Left colon (tissue), 2 donors: Measurements from ENCODE around the gene ZNF160. TPM values are rescaled to one million over a fixed set of nuclear protein-coding genes. Genes with fewer than 3 reads are reported as not detected.
"Not testable (repeated sequence)": the region's sequence is repeated elsewhere in the genome, so short reads cannot be mapped to it uniquely, and the experiment has no call there.

ENCODE experiments used
- ATAC-seq: fragments of 200-7000 bp; cut with Tn5 transposase; one replicate; pipeline ENCODE4 v1.9.1; 2020; ENCODE audit warnings: mild to moderate bottlenecking, moderate library complexity
- DNase-seq, 2 donors: peaks; one replicate each; pipeline ENCODE4 v3.0.0-alpha.2; 2020
- intact Hi-C, 2 donors: fragments of 100-400 bp; cut with DNase I in 1 of 2; cut with micrococcal nuclease in 1 of 2; formaldehyde crosslinking; loops; one replicate each; pipeline versions ENCODE4 v1.11.2 to v1.14.0; 2022; cut with DNase I, micrococcal nuclease
- total RNA-seq, 2 donors: library from RNA; stranded (reverse); fragmentation: NEBNext Ultra II Directional; extraction: Animal tissue kit (Norgen Biotek cat#: 25700); gene quantifications; one replicate each; pipeline ENCODE4 v1.2.1, GENCODE V29; 2021
- donor health status: DM: no; HTN: no; CAD: no.
- donor health status: DM: yes; HTN: yes; CAD: no.

ZNF160 gene
- total RNA-seq, 2 donors from 2014 or later = 20.4 to 21.2 TPM

DNA sequence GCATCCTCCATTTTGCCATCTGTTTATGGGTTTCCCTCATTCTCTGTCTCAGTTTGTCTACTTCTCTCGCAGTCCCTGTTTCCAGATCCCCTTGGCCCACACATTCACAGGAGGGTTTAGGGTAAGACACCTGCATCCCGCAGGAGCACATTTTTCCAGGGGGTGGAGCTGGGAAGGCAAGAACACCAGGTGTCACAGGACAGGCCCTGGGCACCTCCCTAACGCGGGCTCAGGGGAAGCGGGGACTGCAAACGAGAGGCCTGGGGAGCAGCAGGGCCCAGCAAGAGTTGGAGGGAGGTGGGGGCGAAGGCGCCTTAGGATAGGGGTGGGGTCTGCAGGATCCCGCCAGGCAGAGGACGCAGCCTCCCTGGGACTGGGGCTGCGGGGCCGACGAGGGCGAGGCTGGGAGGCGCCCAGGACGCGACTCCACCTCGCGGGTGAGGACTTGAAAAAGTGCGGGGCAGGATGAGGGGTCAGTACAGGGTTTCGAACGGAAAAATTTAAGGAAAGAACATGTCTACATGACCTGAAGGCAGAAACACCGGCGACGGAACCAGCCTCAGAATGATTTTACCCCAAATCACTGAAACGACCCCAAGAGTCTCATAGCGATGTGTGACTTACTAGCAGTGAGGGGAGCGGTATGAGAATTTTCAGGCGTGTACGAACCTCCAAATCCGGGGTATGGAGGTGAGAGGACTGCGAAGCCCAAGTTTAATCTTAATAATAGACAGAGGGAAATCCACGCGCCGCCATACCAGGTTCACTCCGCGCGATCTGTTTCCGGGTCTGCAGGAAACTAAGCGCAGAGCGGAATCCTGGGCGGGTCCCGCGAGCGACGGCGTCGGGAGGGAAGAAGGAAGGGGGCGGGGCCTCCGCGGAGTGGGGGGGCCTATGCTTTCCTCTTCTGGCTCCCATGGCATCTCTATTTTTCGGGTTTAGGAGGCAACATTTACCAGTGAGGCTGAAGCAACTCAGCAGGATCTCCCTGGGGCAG is 65.8 kb downstream of the ZNF160 start:
- DNase-seq (no peak), ATAC-seq (no peak)
- intact Hi-C loops = no loop called here

GRCh38 chr19:53034948-53035675 is 68.1 kb downstream of the ZNF160 start:
- no peak for DNase-seq
- intact Hi-C loops = no loop called here
- ATAC-seq = no peak

GRCh38 chr19:53034054-53034453 is 69.2 kb downstream of the ZNF160 start:
- no peak for ATAC-seq
- intact Hi-C loops = no loop called here
- DNase-seq = no peak

GRCh38 chr19:53028306-53028705 is 74.9 kb downstream of the ZNF160 start:
- ATAC-seq, intact Hi-C loops, DNase-seq: not testable (repeated sequence)

DNA sequence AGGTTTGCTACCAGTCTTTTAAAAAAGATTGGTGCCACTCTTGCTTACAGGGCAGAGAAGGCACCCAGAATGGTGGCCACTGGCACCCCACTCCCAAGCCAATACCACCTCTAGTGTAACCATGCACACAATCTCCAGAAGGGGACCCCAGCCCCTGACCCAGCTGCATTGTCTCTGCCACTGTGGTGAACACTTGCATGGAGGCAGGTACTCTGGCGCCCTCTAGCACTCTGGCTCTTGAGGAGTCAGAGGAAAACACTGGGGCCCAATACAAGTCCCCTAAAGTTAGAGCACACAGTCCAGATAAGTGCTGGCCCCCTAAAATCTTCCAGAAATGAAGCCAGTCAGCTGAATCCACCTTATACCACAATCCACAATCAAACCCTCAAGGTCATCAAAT is 83.5 kb downstream of the ZNF160 start:
- intact Hi-C loops = no loop called here
- DNase-seq (peak in 1 of 2 donors; percentile 12), ATAC-seq (no peak)

Other genes with a start within 250 kb of the ZNF160 start
- 10 to 100 TPM; 16.0 to 23.4 TPM for gene ZNF468, start 245.8 kb downstream of the ZNF160 start, total RNA-seq
- 10 to 100 TPM; 14.6 to 20.9 TPM for gene ZNF320, start 205.8 kb downstream of the ZNF160 start, total RNA-seq
- 10 to 100 TPM; 11.4 to 18.3 TPM for gene ZNF888, start 180.0 kb downstream of the ZNF160 start, total RNA-seq
- 10 to 100 TPM; 12.8 to 14.2 TPM for gene ZNF816, start 140.5 kb downstream of the ZNF160 start, total RNA-seq
- gene ERVV-1, start 89.5 kb downstream of the ZNF160 start, total RNA-seq = not detected
- not detected for gene ERVV-2, start 58.7 kb downstream of the ZNF160 start, total RNA-seq
- 1 to 10 TPM; 6.1 to 7.2 TPM for gene ZNF415, start 29.5 kb upstream of the ZNF160 start, total RNA-seq
- 1 to 10 TPM; 6.3 to 8.0 TPM for gene ZNF347, start 55.6 kb upstream of the ZNF160 start, total RNA-seq
- 1 to 10 TPM; 1.8 to 2.0 TPM for gene ZNF665, start 89.9 kb upstream of the ZNF160 start, total RNA-seq
- 1 to 10 TPM; 2.5 to 6.4 TPM for gene ZNF677, start 151.5 kb upstream of the ZNF160 start, total RNA-seq
- gene VN1R2, start 154.9 kb upstream of the ZNF160 start, total RNA-seq = not detected
- gene VN1R4, start 164.3 kb upstream of the ZNF160 start, total RNA-seq = not detected
- 1 to 10 TPM; 5.2 to 7.8 TPM for gene ZNF845, start 230.3 kb upstream of the ZNF160 start, total RNA-seq